Measurements from ENCODE around the gene SURF4.
"Not testable (repeated sequence)": the region's sequence is repeated elsewhere in the genome, so short reads cannot be mapped to it uniquely, and the experiment has no call there.

Gene SURF4

GRCh38 chr9:133397895-133398294 is 22.0 kb upstream of the SURF4 start:
- H3K4me3 ChIP-seq (ENCODE audit: low read depth, low read length) = no peak overlapping the region
- TF ChIP-seq CTCF (IDR thresholded peaks at IDR 0.05; ENCODE audit: low read depth, low read length, missing control alignments) = no peak
- in situ Hi-C loops (cut with HindIII; ENCODE audit: low sequenced_read_pairs) = no loop called here
- no peak for DNase-seq (ENCODE audit: low read depth)

GRCh38 chr9:133397370-133397769 is 21.5 kb upstream of the SURF4 start:
- TF ChIP-seq CTCF (IDR thresholded peaks at IDR 0.05; ENCODE audit: low read depth, low read length, missing control alignments) = no peak
- no peak for DNase-seq (ENCODE audit: low read depth)
- H3K4me3 ChIP-seq (ENCODE audit: low read depth, low read length) = no peak overlapping the region
- in situ Hi-C loops (cut with HindIII; ENCODE audit: low sequenced_read_pairs) = no loop called here

GRCh38 chr9:133396952-133397351 is 21.1 kb upstream of the SURF4 start:
- TF ChIP-seq CTCF (IDR thresholded peaks at IDR 0.05; ENCODE audit: low read depth, low read length, missing control alignments) = peak; percentile 35
- DNase-seq (ENCODE audit: low read depth) = no peak
- H3K4me3 ChIP-seq (ENCODE audit: low read depth, low read length) = no peak overlapping the region
- in situ Hi-C loops (cut with HindIII; ENCODE audit: low sequenced_read_pairs) = no loop called here

GRCh38 chr9:133394687-133395271 is 18.9 kb upstream of the SURF4 start:
- TF ChIP-seq CTCF (IDR thresholded peaks at IDR 0.05; ENCODE audit: low read depth, low read length, missing control alignments) = no peak
- no peak overlapping the region for H3K4me3 ChIP-seq (ENCODE audit: low read depth, low read length)
- in situ Hi-C loops (cut with HindIII; ENCODE audit: low sequenced_read_pairs) = no loop called here
- no peak for DNase-seq (ENCODE audit: low read depth)

GRCh38 chr9:133393399-133393798 is 17.5 kb upstream of the SURF4 start:
- H3K4me3 ChIP-seq (ENCODE audit: low read depth, low read length) = no peak overlapping the region
- no peak for DNase-seq (ENCODE audit: low read depth)
- in situ Hi-C loops (cut with HindIII; ENCODE audit: low sequenced_read_pairs) = no loop called here
- TF ChIP-seq CTCF (IDR thresholded peaks at IDR 0.05; ENCODE audit: low read depth, low read length, missing control alignments) = no peak

GRCh38 chr9:133392308-133392707 is 16.4 kb upstream of the SURF4 start:
- DNase-seq (ENCODE audit: low read depth); in situ Hi-C loops (cut with HindIII; ENCODE audit: low sequenced_read_pairs); H3K4me3 ChIP-seq (ENCODE audit: low read depth, low read length): not testable (repeated sequence)

GRCh38 chr9:133391449-133391848 is 15.6 kb upstream of the SURF4 start:
- in situ Hi-C loops (cut with HindIII; ENCODE audit: low sequenced_read_pairs); H3K4me3 ChIP-seq (ENCODE audit: low read depth, low read length); DNase-seq (ENCODE audit: low read depth): not testable (repeated sequence)

- no peak for TF ChIP-seq CTCF (IDR thresholded peaks at IDR 0.05; ENCODE audit: low read depth, low read length, missing control alignments)
- DNase-seq (ENCODE audit: low read depth) = no peak
- no peak overlapping the region for H3K4me3 ChIP-seq (ENCODE audit: low read depth, low read length)
- in situ Hi-C loops (cut with HindIII; ENCODE audit: low sequenced_read_pairs) = no loop called here
Observed at GRCh38 chr9:133390713-133391112, 14.9 kb upstream of the SURF4 start.
